OCI-LY1 (cell line): ENCODE measurements around the gene ASS1.

Source experiments
- H2AFZ ChIP-seq: fragments of 200-600 bp; sonication (generic), shearing (Covaris generic); 2 replicates; pipeline ENCODE4 v1.6.0; 2014; ENCODE audit warnings: antibody characterized with exemption, mild to moderate bottlenecking, low read length
- H3F3A ChIP-seq: fragments of 200-600 bp; sonication (generic), shearing (Covaris generic); 2 replicates; pipeline ENCODE4 v1.6.0; 2014; ENCODE audit warnings: mild to moderate bottlenecking, antibody characterized with exemption, low read length, moderate library complexity; ENCODE audit not compliant: insufficient read depth
- H3K27ac ChIP-seq: fragments of 200-600 bp; sonication (generic); 2 replicates; pipeline ENCODE4 v1.5.1; 2014; ENCODE audit warnings: low read length, mixed run types, mild to moderate bottlenecking, low read depth; ENCODE audit not compliant: poor library complexity, severe bottlenecking
- H3K27me3 ChIP-seq: fragments of 200-600 bp; sonication (generic); 2 replicates; pipeline ENCODE4 v1.6.0; 2014; ENCODE audit warnings: antibody characterized with exemption, mild to moderate bottlenecking, low read length, moderate library complexity; ENCODE audit not compliant: insufficient read depth
- H3K36me3 ChIP-seq: fragments of 200-600 bp; sonication (generic); 2 replicates; pipeline ENCODE4 v1.6.1; 2014; ENCODE audit warnings: mild to moderate bottlenecking, antibody characterized with exemption, low read length, moderate library complexity, mixed read lengths; ENCODE audit not compliant: insufficient read depth
- H3K4me1 ChIP-seq: fragments of 200-600 bp; sonication (generic); 2 replicates; pipeline ENCODE4 v1.5.1; 2014; ENCODE audit warnings: mild to moderate bottlenecking, low read length, moderate library complexity; ENCODE audit not compliant: insufficient read depth, severe bottlenecking
- H3K4me2 ChIP-seq: fragments of 200-600 bp; sonication (generic), shearing (Covaris generic); 2 replicates; pipeline ENCODE4 v1.6.1; 2014; ENCODE audit warnings: low read length
- H3K4me3 ChIP-seq: fragments of 200-600 bp; sonication (generic); 2 replicates; pipeline ENCODE4 v1.5.1; 2014; ENCODE audit warnings: low read length, low read depth, mild to moderate bottlenecking, mixed read lengths; ENCODE audit not compliant: poor library complexity, severe bottlenecking
- H3K79me2 ChIP-seq: fragments of 200-600 bp; shearing (Covaris generic); 2 replicates; pipeline ENCODE4 v1.6.1; 2016; ENCODE audit warnings: mixed run types, low read length, mixed read lengths; ENCODE audit not compliant: insufficient read depth
- H3K9ac ChIP-seq: fragments of 200-600 bp; sonication (generic), shearing (Covaris generic); 2 replicates; pipeline ENCODE4 v1.6.1; 2014; ENCODE audit warnings: mild to moderate bottlenecking, low read length, mixed read lengths
- H3K9me2 ChIP-seq: fragments of 200-600 bp; sonication (generic), shearing (Covaris generic); 2 replicates; pipeline ENCODE4 v1.6.1; 2014; ENCODE audit warnings: low read depth, mild to moderate bottlenecking, low read length, mixed read lengths
- H3K9me3 ChIP-seq: fragments of 200-600 bp; shearing (Covaris generic); 2 replicates; pipeline ENCODE4 v1.6.1; 2014; ENCODE audit warnings: low read length, mixed read lengths
- H4K20me1 ChIP-seq: fragments of 200-600 bp; sonication (generic), shearing (Covaris generic); 2 replicates; pipeline ENCODE4 v1.6.0; 2016; ENCODE audit warnings: mild to moderate bottlenecking, low read length; ENCODE audit not compliant: insufficient read depth
- CTCF ChIP-seq: fragments of 200-600 bp; sonication (generic), shearing (Covaris generic); IDR thresholded peaks from 2 replicates; pipeline ENCODE4 v1.5.1; 2017; ENCODE audit warnings: mild to moderate bottlenecking, antibody characterized with exemption, low read length, moderate library complexity, mixed read lengths
- EZH2 ChIP-seq: fragments of 200-600 bp; sonication (generic), shearing (Covaris generic); IDR thresholded peaks from 2 replicates; pipeline ENCODE4 v1.8.0; 2017; ENCODE audit warnings: borderline replicate concordance, mixed run types, mild to moderate bottlenecking, antibody characterized with exemption, low read length, moderate library complexity, mixed read lengths

Gene ASS1

GRCh38 chr9:130429381-130429780 lies 15.4 kb upstream of the ASS1 start:
- TF ChIP-seq CTCF (no peak), EZH2 (no peak)
- no peaks in the 10 kb centered on the region for H3K79me2 ChIP-seq
- no peaks in the 10 kb centered on the region for H4K20me1 ChIP-seq
- no peak overlapping the region for H3K4me3 ChIP-seq
- H3K4me1 ChIP-seq = no peaks in the 10 kb centered on the region
- H3K9me3 ChIP-seq = 0 out of 2 replicates have a peak, but pooled peaks cover 5% of the 10 kb centered on the region
- no peaks in the 10 kb centered on the region for H3K9me2 ChIP-seq
- no peak overlapping the region for H2AFZ ChIP-seq
- H3K27ac ChIP-seq = no peak overlapping the region
- no peak overlapping the region for H3K9ac ChIP-seq
- H3K36me3 ChIP-seq = no peaks in the 10 kb centered on the region
- H3K4me2 ChIP-seq = no peak overlapping the region
- H3F3A ChIP-seq = no peaks in the 10 kb centered on the region
- peaks cover 10% of the 10 kb centered on the region; the same call in 1 of the 2 replicates for H3K27me3 ChIP-seq

GRCh38 chr9:130429831-130430230 lies 14.9 kb upstream of the ASS1 start:
- no peak overlapping the region for H2AFZ ChIP-seq
- H3K79me2 ChIP-seq = no peaks in the 10 kb centered on the region
- no peak overlapping the region for H3K27ac ChIP-seq
- no peak overlapping the region for H3K9ac ChIP-seq
- H4K20me1 ChIP-seq = no peaks in the 10 kb centered on the region
- no peak overlapping the region for H3K4me2 ChIP-seq
- H3F3A ChIP-seq = no peaks in the 10 kb centered on the region
- 0 out of 2 replicates have a peak, but pooled peaks cover 5% of the 10 kb centered on the region for H3K9me3 ChIP-seq
- no peaks in the 10 kb centered on the region for H3K36me3 ChIP-seq
- H3K9me2 ChIP-seq = no peaks in the 10 kb centered on the region
- no peak overlapping the region for H3K4me3 ChIP-seq
- H3K4me1 ChIP-seq = no peaks in the 10 kb centered on the region
- peaks cover 10% of the 10 kb centered on the region; the same call in 1 of the 2 replicates for H3K27me3 ChIP-seq
- no peak for TF ChIP-seq CTCF
- no peak for TF ChIP-seq EZH2

- Histone ChIP-seq H4K20me1 (no peaks in the 10 kb centered on the region), H3K79me2 (no peaks in the 10 kb centered on the region), H3K9me3 (0 out of 2 replicates have a peak, but pooled peaks cover 5% of the 10 kb centered on the region), H3K27ac (no peak overlapping the region), H2AFZ (no peak overlapping the region), H3K36me3 (no peaks in the 10 kb centered on the region), H3K9ac (no peak overlapping the region), H3K9me2 (no peaks in the 10 kb centered on the region), H3K4me1 (no peaks in the 10 kb centered on the region), H3K4me3 (no peak overlapping the region), H3F3A (no peaks in the 10 kb centered on the region), H3K27me3 (peaks cover 10% of the 10 kb centered on the region; the same call in 1 of the 2 replicates), H3K4me2 (no peak overlapping the region)
- TF ChIP-seq EZH2 (no peak), CTCF (no peak)
Measured at GRCh38 chr9:130430232-130430631, 14.5 kb upstream of the ASS1 start.
